Endothelial cell of umbilical vein (primary cell): Measurements from ENCODE around the gene SYMPK. TPM values are rescaled to one million over a fixed set of nuclear protein-coding genes. Genes with fewer than 3 reads are reported as not detected.
"Not testable (repeated sequence)": the region's sequence is repeated elsewhere in the genome, so short reads cannot be mapped to it uniquely, and the experiment has no call there.

Experiments used
- BruUV-seq: library from RNA; stranded (reverse); fragments of 400-500 nt; replicated peaks from 2 replicates; lab custom pipeline; 2021; lab: Mats Ljungman, UMichigan
- CTCF ChIA-PET: fragments of 300-600, 350-600 bp; sonication (Branson Sonifier 250); formaldehyde crosslinking; loops from one replicate; lab custom pipeline; 2021; ENCODE audit warnings: antibody characterized with exemption, inconsistent platforms; lab: Charles Lee
- POLR2A ChIA-PET: fragments of 300-600, 350-600 bp; sonication (Branson Sonifier 250); formaldehyde crosslinking; loops from one replicate; lab custom pipeline; 2021; ENCODE audit warnings: antibody characterized with exemption, inconsistent platforms; lab: Charles Lee
- DNase-seq: peaks from one replicate; pipeline ENCODE4 v3.0.0-alpha.2; 2011; ENCODE audit warnings: low read depth, low spot score
- FAIRE-seq: peaks from 2 replicates; lab custom pipeline; 2011; peaks lifted over from hg19 to GRCh38; lab: Jason Lieb, UNC
- H2AFZ ChIP-seq: 2 replicates; pipeline ENCODE4 v1.6.0; 2012; ENCODE audit warnings: low read depth, low read length, control low read depth, inconsistent platforms
- H3K27ac ChIP-seq: 2 replicates; pipeline ENCODE4 v1.5.1; 2011; ENCODE audit warnings: low read depth, mild to moderate bottlenecking, control low read depth, low read length, moderate library complexity; ENCODE audit not compliant: insufficient read depth
- H3K27me3 ChIP-seq, 2 experiments: 2 replicates each; pipeline versions ENCODE4 v1.6.0 to v1.6.1; 2011; ENCODE audit warnings: low read length in 2 of 2, mixed read lengths in 1 of 2; ENCODE audit not compliant: control insufficient read depth in 2 of 2, insufficient read depth in 2 of 2
- H3K36me3 ChIP-seq, 2 experiments: 2 replicates in 1 of 2; 3 replicates in 1 of 2; pipeline ENCODE4 v1.5.1; 2011; ENCODE audit warnings: low read length in 2 of 2, mild to moderate bottlenecking in 1 of 2, moderate library complexity in 1 of 2; ENCODE audit not compliant: control insufficient read depth in 2 of 2, insufficient read depth in 2 of 2; ENCODE audit errors: extremely low read depth in 1 of 2
- H3K4me1 ChIP-seq: 3 replicates; pipeline ENCODE4 v1.5.1; 2011; ENCODE audit warnings: mild to moderate bottlenecking, low read length; ENCODE audit not compliant: control insufficient read depth, insufficient read depth; ENCODE audit errors: extremely low read depth
- H3K4me2 ChIP-seq: 2 replicates; pipeline ENCODE4 v1.6.1; 2011; ENCODE audit warnings: low read length, control low read depth, mixed read lengths; ENCODE audit not compliant: insufficient read depth
- H3K4me3 ChIP-seq, 3 experiments: fragments of 200-600 bp in 1 of 3; sonication (generic), shearing (Covaris generic) in 1 of 3; replicated peaks in 1 of 3; 2 replicates each; pipeline ENCODE4 v1.5.1; 2011 to 2016; ENCODE audit warnings: control low read depth in 3 of 3, low read length in 3 of 3, mild to moderate bottlenecking in 2 of 3, inconsistent platforms in 1 of 3, low read depth in 1 of 3, moderate library complexity in 1 of 3; ENCODE audit not compliant: insufficient read depth in 1 of 3
- H3K79me2 ChIP-seq: 2 replicates; pipeline ENCODE4 v1.6.0; 2012; ENCODE audit warnings: low read length, inconsistent platforms; ENCODE audit not compliant: control insufficient read depth, insufficient read depth
- H3K9ac ChIP-seq: replicated peaks from 2 replicates; pipeline ENCODE3; 2011; ENCODE audit warnings: low read length, control low read depth; ENCODE audit not compliant: insufficient read depth; ENCODE audit errors: extremely low read depth
- H3K9me1 ChIP-seq: replicated peaks from 3 replicates; pipeline ENCODE4 v1.6.0; 2011; ENCODE audit warnings: mild to moderate bottlenecking, low read length; ENCODE audit not compliant: control insufficient read depth, insufficient read depth; ENCODE audit errors: extremely low read depth
- H3K9me3 ChIP-seq: replicated peaks from 2 replicates; pipeline ENCODE4 v1.5.1; 2012; ENCODE audit warnings: low read length, inconsistent platforms; ENCODE audit not compliant: control insufficient read depth, insufficient read depth
- H4K20me1 ChIP-seq: replicated peaks from 2 replicates; pipeline ENCODE3; 2011; ENCODE audit warnings: mild to moderate bottlenecking, low read length; ENCODE audit not compliant: control insufficient read depth, insufficient read depth; ENCODE audit errors: extremely low read depth
- FOS ChIP-seq: IDR thresholded peaks from 2 replicates; pipeline ENCODE4 v1.6.1; 2011; ENCODE audit warnings: mild to moderate bottlenecking, low read length, moderate library complexity, borderline replicate concordance; ENCODE audit not compliant: insufficient read depth
- POLR2AphosphoS5 ChIP-seq: IDR thresholded peaks from 2 replicates; pipeline ENCODE4 v1.6.1; 2012; ENCODE audit warnings: low read depth, mild to moderate bottlenecking, control low read depth, low read length, moderate library complexity; ENCODE audit not compliant: insufficient read depth
- dilution Hi-C: fragments of 300-500 bp; cut with MboI; formaldehyde crosslinking; loops from one replicate; pipeline ENCODE4 v1.15.0; 2019; ENCODE audit warnings: low sequenced_read_pairs; ENCODE audit not compliant: extremely low pct_ligation_motif_present
- intact Hi-C: fragments of 100-400 bp; cut with micrococcal nuclease; formaldehyde crosslinking; loops from one replicate; pipeline ENCODE4 v1.10.0; 2022
- polyA plus RNA-seq, 4 experiments: library from polyadenylated mRNA; depleted of rRNA in 3 of 4; stranded (reverse) in 3 of 4; unstranded in 1 of 4; fragments of >200 nt; gene quantifications; 2 replicates each; pipeline versions ENCODE4 v1.2.1 to v1.2.3, GENCODE V29; 2011 to 2012; ENCODE audit warnings: missing spikeins in 1 of 4
- total RNA-seq: library from RNA; stranded (reverse); gene quantifications from 2 replicates; pipeline ENCODE4 v1.2.3, GENCODE V29; 2021

The SYMPK gene
- total and polyA plus RNA-seq, 2 donors (not counting 3 experiments of a cell fraction or from before 2014, with no cell fraction given): 89.8 to 95.7 TPM

DNA sequence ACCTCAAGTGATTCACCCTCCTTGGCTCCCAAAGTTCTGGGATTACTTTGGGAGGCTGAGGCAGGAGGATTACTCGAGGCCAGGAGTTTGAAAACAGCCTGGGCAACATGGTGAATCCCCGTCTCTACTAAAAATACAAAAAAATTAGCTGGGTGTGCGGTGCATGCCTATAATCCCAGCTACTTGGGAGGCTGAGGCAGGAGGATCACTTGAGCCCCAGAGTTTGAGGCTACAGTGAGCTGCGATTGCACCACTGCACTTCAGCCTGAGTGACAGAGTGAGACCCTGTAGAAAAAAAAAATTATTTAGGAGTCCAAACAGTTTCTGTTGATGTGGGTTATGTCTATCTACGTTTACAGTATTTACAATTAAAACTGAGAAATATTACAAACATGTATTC is 7.9 kb upstream of the SYMPK start:
- H4K20me1 ChIP-seq: no peaks in the 10 kb centered on the region
- H3K27me3 ChIP-seq: peaks cover 5 to 8% of the 10 kb centered on the region in 2 experiments
- TF ChIP-seq POLR2AphosphoS5 (no peak), FOS (no peak)
- no peak overlapping the region for H3K27ac ChIP-seq
- H3K9me3 ChIP-seq: no peaks in the 10 kb centered on the region
- intact Hi-C loops (no loop called here), dilution Hi-C loops (no loop called here)
- no TSS peak for BruUV-seq
- CTCF ChIA-PET: interaction anchor here (0.6 to 1.5 kb wide), 3 partner anchors 46 to 106 kb away, joined by 3 to 5 read pairs (median 4); no protein-coding TSS in a partner anchor
- H3K4me1 ChIP-seq: no peaks in the 10 kb centered on the region
- POLR2A ChIA-PET: no interaction called here
- no peak overlapping the region for H3K4me3 ChIP-seq
- FAIRE-seq: no peak
- no peak overlapping the region for H2AFZ ChIP-seq
- DNase-seq: no peak
- H3K4me2 ChIP-seq: no peak overlapping the region
- no peaks in the 10 kb centered on the region for H3K79me2 ChIP-seq
- H3K36me3 ChIP-seq: no peaks in the 10 kb centered on the region
- H3K9ac ChIP-seq: no peak overlapping the region
- H3K9me1 ChIP-seq: no peaks in the 10 kb centered on the region

GRCh38 chr19:45867241-45867640 is 4.3 kb upstream of the SYMPK start:
- H3K79me2 ChIP-seq, H3K9me3 ChIP-seq, H3K9ac ChIP-seq, intact Hi-C loops, H3K36me3 ChIP-seq, BruUV-seq, H3K4me1 ChIP-seq, H3K4me2 ChIP-seq, H3K27ac ChIP-seq, H3K4me3 ChIP-seq, H2AFZ ChIP-seq, DNase-seq, dilution Hi-C loops, FAIRE-seq, H4K20me1 ChIP-seq, POLR2A ChIA-PET, H3K9me1 ChIP-seq: not testable (repeated sequence)
- peaks cover 22 to 23% of the 10 kb centered on the region in 2 experiments for H3K27me3 ChIP-seq
- CTCF ChIA-PET: interaction anchor here (1.4 to 1.5 kb wide), 2 partner anchors 12 to 50 kb away, joined by 3 to 5 read pairs; no protein-coding TSS in a partner anchor
